WERI-Rb-1 (cell line): ENCODE measurements around the gene KIF3C.

Source experiments
- DNase-seq: peaks from one replicate; pipeline ENCODE4 v3.0.0-alpha.2; 2020
- H3K27ac ChIP-seq: fragments of 250-450 bp; sonication (Bioruptor Pico); 2 replicates; pipeline ENCODE4 v1.5.1; 2020; ENCODE audit warnings: mild to moderate bottlenecking, moderate library complexity
- H3K27me3 ChIP-seq: fragments of 250-450 bp; sonication (Bioruptor Pico); 2 replicates; pipeline ENCODE4 v1.5.1; 2021; ENCODE audit warnings: mild to moderate bottlenecking, low read depth, moderate library complexity; ENCODE audit not compliant: insufficient read depth, severe bottlenecking
- H3K36me3 ChIP-seq: fragments of 250-450 bp; sonication (Bioruptor Pico); 2 replicates; pipeline ENCODE4 v1.5.1; 2020; ENCODE audit warnings: mild to moderate bottlenecking, moderate library complexity
- H3K4me3 ChIP-seq: 2 replicates; pipeline ENCODE4 v1.5.1; 2011; ENCODE audit warnings: low read depth, mild to moderate bottlenecking, control low read depth, low read length
- H3K9me3 ChIP-seq: fragments of 250-450 bp; sonication (Bioruptor Pico); 2 replicates; pipeline ENCODE4 v1.5.1; 2021; ENCODE audit warnings: mild to moderate bottlenecking, moderate library complexity; ENCODE audit not compliant: severe bottlenecking
- CTCF ChIP-seq: IDR thresholded peaks from 2 replicates; pipeline ENCODE4 v1.5.1; 2011; ENCODE audit warnings: low read depth, mild to moderate bottlenecking, control low read depth, inconsistent platforms, low read length

KIF3C gene

GRCh38 chr2:25895610-25896009, 86.7 kb downstream of the KIF3C start:
- Histone ChIP-seq H3K27me3 (no peaks in the 10 kb centered on the region), H3K27ac (no peak overlapping the region), H3K4me3 (no peak overlapping the region), H3K36me3 (no peaks in the 10 kb centered on the region), H3K9me3 (no peaks in the 10 kb centered on the region)
- no peak for TF ChIP-seq CTCF
- no peak for DNase-seq

GRCh38 chr2:25895018-25895417, 87.3 kb downstream of the KIF3C start:
- H3K4me3 ChIP-seq = no peak overlapping the region
- H3K27ac ChIP-seq = peak overlapping the region; percentile 19
- no peaks in the 10 kb centered on the region for H3K27me3 ChIP-seq
- no peaks in the 10 kb centered on the region for H3K9me3 ChIP-seq
- TF ChIP-seq CTCF = no peak
- peak; percentile 50 for DNase-seq
- H3K36me3 ChIP-seq = no peaks in the 10 kb centered on the region

DNA sequence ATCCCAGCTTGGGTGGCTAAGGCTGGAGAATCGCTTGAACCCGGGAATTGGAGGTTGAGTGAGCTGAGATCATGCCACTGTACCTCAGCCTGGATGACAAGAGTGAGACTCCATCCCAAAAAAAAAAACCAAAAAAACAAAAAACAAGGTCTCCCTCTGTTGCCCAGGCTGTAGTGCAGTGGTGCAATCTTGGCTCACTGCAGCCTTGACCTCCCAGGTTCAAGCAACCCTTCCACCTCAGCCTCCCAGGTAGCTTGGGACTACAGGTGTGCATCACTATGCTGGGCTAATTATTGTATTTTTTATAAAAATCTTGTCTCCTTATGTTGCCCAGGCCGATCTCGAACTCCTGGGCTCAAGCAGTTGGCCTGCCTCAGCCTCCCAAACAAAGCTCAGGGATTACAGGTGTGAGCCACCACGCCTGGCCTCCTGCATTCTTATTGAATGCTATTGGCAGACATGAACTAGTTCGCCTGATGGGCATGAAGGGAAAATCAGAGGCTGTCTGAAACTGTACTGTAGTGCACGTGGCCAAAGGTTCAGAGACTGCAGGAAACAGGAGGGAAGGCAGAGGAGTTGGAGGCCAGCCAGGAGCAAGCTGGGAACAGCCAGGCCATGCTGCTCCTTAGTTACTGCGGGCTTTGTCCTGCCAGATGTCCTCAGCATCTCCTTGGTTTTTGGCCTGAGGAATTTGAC, 88.0 kb downstream of the KIF3C start:
- no peaks in the 10 kb centered on the region for H3K36me3 ChIP-seq
- H3K4me3 ChIP-seq = no peak overlapping the region
- no peak for DNase-seq
- no peaks in the 10 kb centered on the region for H3K9me3 ChIP-seq
- TF ChIP-seq CTCF = no peak
- no peak overlapping the region for H3K27ac ChIP-seq
- no peaks in the 10 kb centered on the region for H3K27me3 ChIP-seq

- no peaks in the 10 kb centered on the region for H3K9me3 ChIP-seq
- DNase-seq = no peak
- no peak overlapping the region for H3K27ac ChIP-seq
- H3K4me3 ChIP-seq = no peak overlapping the region
- H3K36me3 ChIP-seq = no peaks in the 10 kb centered on the region
- no peaks in the 10 kb centered on the region for H3K27me3 ChIP-seq
- no peak for TF ChIP-seq CTCF
Measured at GRCh38 chr2:25891672-25892071, 90.6 kb downstream of the KIF3C start.

DNA sequence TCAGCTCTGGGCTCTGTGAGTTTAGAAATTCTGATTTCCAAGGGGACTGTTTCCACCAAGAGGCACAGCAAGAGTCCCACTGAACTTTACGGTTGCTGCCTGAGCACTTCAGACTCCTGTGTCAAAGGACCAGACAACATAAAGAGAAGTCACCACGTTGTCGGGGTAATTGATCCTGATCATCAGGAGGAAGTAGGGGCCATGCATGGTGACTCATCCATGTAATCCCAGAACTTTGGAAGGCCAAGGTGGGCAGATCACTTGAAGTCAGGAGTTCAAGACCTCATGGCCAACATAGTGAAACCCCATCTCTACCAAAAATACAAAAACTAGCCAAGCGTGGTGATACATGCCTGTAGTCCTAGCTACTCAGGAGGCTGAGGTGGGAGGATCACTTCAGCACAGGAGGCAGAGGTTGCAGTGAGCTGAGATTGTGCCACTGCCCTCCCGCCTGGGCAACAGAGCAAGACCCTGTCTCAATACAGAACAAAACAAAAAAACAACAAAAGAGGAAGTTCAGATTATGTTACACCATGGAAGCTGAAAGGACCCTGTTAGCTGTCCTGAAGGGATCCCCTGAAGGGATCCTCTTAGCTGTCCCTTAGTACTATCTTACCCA, 94.6 kb downstream of the KIF3C start:
- no peak overlapping the region for H3K4me3 ChIP-seq
- no peak overlapping the region for H3K27ac ChIP-seq
- no peak for DNase-seq
- no peak for TF ChIP-seq CTCF
- no peaks in the 10 kb centered on the region for H3K9me3 ChIP-seq
- H3K27me3 ChIP-seq = no peaks in the 10 kb centered on the region
- H3K36me3 ChIP-seq = no peaks in the 10 kb centered on the region
